KOPT-K1 (cell line): ENCODE data around the gene ASB6.

ENCODE experiments used
- H3K27ac ChIP-seq: fragments of 200-600 bp; sonication (generic); 2 replicates; pipeline ENCODE4 v1.5.1; 2016; ENCODE audit warnings: antibody characterized with exemption, mild to moderate bottlenecking, low read depth, low read length; ENCODE audit not compliant: poor library complexity, severe bottlenecking
- H3K36me3 ChIP-seq: fragments of 200-600 bp; sonication (generic); 2 replicates; pipeline ENCODE4 v1.5.1; 2017; ENCODE audit warnings: antibody characterized with exemption, mild to moderate bottlenecking, low read length, moderate library complexity; ENCODE audit not compliant: insufficient read depth
- H3K9me3 ChIP-seq: fragments of 200-600 bp; sonication (generic); 2 replicates; pipeline ENCODE4 v1.5.1; 2017; ENCODE audit warnings: antibody characterized with exemption, low read length, mild to moderate bottlenecking; ENCODE audit not compliant: insufficient read depth, poor library complexity, severe bottlenecking

Gene ASB6

GRCh38 chr9:129655696-129656095, 13.7 kb upstream of the ASB6 start:
- no peaks in the 10 kb centered on the region for H3K36me3 ChIP-seq
- no peak overlapping the region for H3K27ac ChIP-seq

GRCh38 chr9:129655154-129655553, 13.2 kb upstream of the ASB6 start:
- H3K27ac ChIP-seq, result no peak overlapping the region
- no peaks in the 10 kb centered on the region for H3K9me3 ChIP-seq
- no peaks in the 10 kb centered on the region for H3K36me3 ChIP-seq

More at GRCh38 chr9:129655696-129656095, 13.7 kb upstream of the ASB6 start:
- H3K9me3 ChIP-seq, result no peaks in the 10 kb centered on the region

GRCh38 chr9:129654554-129655040, 12.6 kb upstream of the ASB6 start:
- H3K36me3 ChIP-seq, result no peaks in the 10 kb centered on the region
- no peaks in the 10 kb centered on the region for H3K9me3 ChIP-seq
- no peak overlapping the region for H3K27ac ChIP-seq

- H3K36me3 ChIP-seq, result no peaks in the 10 kb centered on the region
- no peak overlapping the region for H3K27ac ChIP-seq
- H3K9me3 ChIP-seq, result no peaks in the 10 kb centered on the region
These were observed 12.0 kb upstream of the ASB6 start for GRCh38 chr9:129653823-129654553.

- H3K36me3 ChIP-seq, result no peaks in the 10 kb centered on the region
- no peaks in the 10 kb centered on the region for H3K9me3 ChIP-seq
- H3K27ac ChIP-seq, result no peak overlapping the region
These were observed 8.8 kb upstream of the ASB6 start for GRCh38 chr9:129650680-129651235.

GRCh38 chr9:129649726-129650679, 8.1 kb upstream of the ASB6 start:
- Histone ChIP-seq H3K36me3 (no peaks in the 10 kb centered on the region), H3K9me3 (no peaks in the 10 kb centered on the region)

GRCh38 chr9:129648764-129649115, 6.8 kb upstream of the ASB6 start:
- Histone ChIP-seq H3K27ac (no peak overlapping the region), H3K9me3 (no peaks in the 10 kb centered on the region), H3K36me3 (no peaks in the 10 kb centered on the region)

More at GRCh38 chr9:129649726-129650679, 8.1 kb upstream of the ASB6 start:
- no peak overlapping the region for H3K27ac ChIP-seq

- Histone ChIP-seq H3K9me3 (no peaks in the 10 kb centered on the region), H3K36me3 (no peaks in the 10 kb centered on the region), H3K27ac (no peak overlapping the region)
These were observed 6.3 kb upstream of the ASB6 start for GRCh38 chr9:129648092-129648763.

- no peaks in the 10 kb centered on the region for H3K9me3 ChIP-seq
- H3K27ac ChIP-seq, result no peak overlapping the region
- H3K36me3 ChIP-seq, result no peaks in the 10 kb centered on the region
These were observed 5.7 kb upstream of the ASB6 start for GRCh38 chr9:129647635-129648034.

- Histone ChIP-seq H3K27ac (no peak overlapping the region), H3K9me3 (no peaks in the 10 kb centered on the region), H3K36me3 (no peaks in the 10 kb centered on the region)
These were observed 4.7 kb upstream of the ASB6 start for GRCh38 chr9:129646654-129647053.

- no peaks in the 10 kb centered on the region for H3K9me3 ChIP-seq
- H3K27ac ChIP-seq, result no peak overlapping the region
- no peaks in the 10 kb centered on the region for H3K36me3 ChIP-seq
These were observed 4.3 kb upstream of the ASB6 start for GRCh38 chr9:129646252-129646651.

GRCh38 chr9:129644902-129645301, 3.0 kb upstream of the ASB6 start:
- no peaks in the 10 kb centered on the region for H3K36me3 ChIP-seq
- H3K9me3 ChIP-seq, result no peaks in the 10 kb centered on the region
- H3K27ac ChIP-seq, result no peak overlapping the region

- Histone ChIP-seq H3K9me3 (no peaks in the 10 kb centered on the region), H3K27ac (no peak overlapping the region), H3K36me3 (0 out of 2 replicates have a peak, but pooled peaks cover 3% of the 10 kb centered on the region)
These were observed 2.4 kb upstream of the ASB6 start for GRCh38 chr9:129644365-129644764.

- H3K9me3 ChIP-seq, result no peaks in the 10 kb centered on the region
- H3K36me3 ChIP-seq, result peaks cover 10% of the 10 kb centered on the region
- no peak overlapping the region for H3K27ac ChIP-seq
These were observed 1.8 kb upstream of the ASB6 start for GRCh38 chr9:129643706-129644105.
